Type B pancreatic cell (in vitro differentiated cells): ENCODE measurements around the gene NUP93. TPM values are rescaled to one million over a fixed set of nuclear protein-coding genes. Genes with fewer than 3 reads are reported as not detected.

Experiments used
- DNase-seq: peaks from one replicate; pipeline ENCODE4 v3.0.0; 2021; ENCODE audit warnings: mixed read lengths; ENCODE audit not compliant: unreplicated experiment; ENCODE audit errors: extremely low spot score
- H3K27ac Mint-ChIP-seq: 2 replicates; pipeline ENCODE4 v1.8.0; 2021; ENCODE audit warnings: mild to moderate bottlenecking, mixed read lengths
- H3K27me3 Mint-ChIP-seq: 2 replicates; pipeline ENCODE4 v1.8.0; 2021; ENCODE audit warnings: mixed read lengths
- H3K36me3 Mint-ChIP-seq: 2 replicates; pipeline ENCODE4 v1.8.0; 2021; ENCODE audit warnings: mixed read lengths
- H3K4me1 Mint-ChIP-seq: one replicate; pipeline ENCODE4 v1.8.0; 2021; ENCODE audit warnings: mixed read lengths; ENCODE audit not compliant: unreplicated experiment
- H3K4me3 Mint-ChIP-seq: 2 replicates; pipeline ENCODE4 v1.8.0; 2021; ENCODE audit warnings: mild to moderate bottlenecking, mixed read lengths
- H3K9me3 Mint-ChIP-seq: 2 replicates; pipeline ENCODE4 v1.8.0; 2021; ENCODE audit warnings: mixed read lengths
- total RNA-seq: library from RNA; stranded (reverse); gene quantifications from 2 replicates; pipeline ENCODE4 v1.2.1, GENCODE V29; 2021; ENCODE audit warnings: low replicate concordance
- TF ChIP-seq, protein P1 (sequence below): fragments of 200-600 bp; sonication (generic); conservative IDR thresholded peaks from 2 replicates; pipeline ENCODE4 v1.5.0; 2021; ENCODE audit warnings: antibody characterized with exemption, mild to moderate bottlenecking

Gene NUP93
- total RNA-seq, 1 donor from 2014 or later, result 101 TPM

GRCh38 chr16:56836410-56837230 is 106.7 kb downstream of the NUP93 start:
- Mint-ChIP-seq H3K9me3 (no peaks in the 10 kb centered on the region), H3K36me3 (peaks cover 46% of the 10 kb centered on the region), H3K27me3 (no peaks in the 10 kb centered on the region), H3K27ac (peak overlapping the region; percentile 21), H3K4me1 (peaks cover 12% of the 10 kb centered on the region), H3K4me3 (peak overlapping the region; percentile 23)
- TF ChIP-seq, protein P1, sequence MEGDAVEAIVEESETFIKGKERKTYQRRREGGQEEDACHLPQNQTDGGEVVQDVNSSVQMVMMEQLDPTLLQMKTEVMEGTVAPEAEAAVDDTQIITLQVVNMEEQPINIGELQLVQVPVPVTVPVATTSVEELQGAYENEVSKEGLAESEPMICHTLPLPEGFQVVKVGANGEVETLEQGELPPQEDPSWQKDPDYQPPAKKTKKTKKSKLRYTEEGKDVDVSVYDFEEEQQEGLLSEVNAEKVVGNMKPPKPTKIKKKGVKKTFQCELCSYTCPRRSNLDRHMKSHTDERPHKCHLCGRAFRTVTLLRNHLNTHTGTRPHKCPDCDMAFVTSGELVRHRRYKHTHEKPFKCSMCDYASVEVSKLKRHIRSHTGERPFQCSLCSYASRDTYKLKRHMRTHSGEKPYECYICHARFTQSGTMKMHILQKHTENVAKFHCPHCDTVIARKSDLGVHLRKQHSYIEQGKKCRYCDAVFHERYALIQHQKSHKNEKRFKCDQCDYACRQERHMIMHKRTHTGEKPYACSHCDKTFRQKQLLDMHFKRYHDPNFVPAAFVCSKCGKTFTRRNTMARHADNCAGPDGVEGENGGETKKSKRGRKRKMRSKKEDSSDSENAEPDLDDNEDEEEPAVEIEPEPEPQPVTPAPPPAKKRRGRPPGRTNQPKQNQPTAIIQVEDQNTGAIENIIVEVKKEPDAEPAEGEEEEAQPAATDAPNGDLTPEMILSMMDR, result no peak
- DNase-seq, result no peak

GRCh38 chr16:56838622-56839337 is 108.9 kb downstream of the NUP93 start:
- TF ChIP-seq, protein P1, result no peak
- H3K4me1 Mint-ChIP-seq, result peaks cover 12% of the 10 kb centered on the region
- H3K9me3 Mint-ChIP-seq, result no peaks in the 10 kb centered on the region
- no peak overlapping the region for H3K4me3 Mint-ChIP-seq
- H3K27ac Mint-ChIP-seq, result no peak overlapping the region
- no peaks in the 10 kb centered on the region for H3K27me3 Mint-ChIP-seq
- DNase-seq, result no peak
- H3K36me3 Mint-ChIP-seq, result peaks cover 47% of the 10 kb centered on the region

GRCh38 chr16:56841233-56841632 is 111.3 kb downstream of the NUP93 start:
- H3K4me3 Mint-ChIP-seq, result no peak overlapping the region
- H3K27me3 Mint-ChIP-seq, result no peaks in the 10 kb centered on the region
- TF ChIP-seq, protein P1, result no peak
- DNase-seq, result no peak
- no peak overlapping the region for H3K27ac Mint-ChIP-seq
- H3K36me3 Mint-ChIP-seq, result peaks cover 52% of the 10 kb centered on the region
- H3K4me1 Mint-ChIP-seq, result peaks cover 9% of the 10 kb centered on the region
- no peaks in the 10 kb centered on the region for H3K9me3 Mint-ChIP-seq

DNA sequence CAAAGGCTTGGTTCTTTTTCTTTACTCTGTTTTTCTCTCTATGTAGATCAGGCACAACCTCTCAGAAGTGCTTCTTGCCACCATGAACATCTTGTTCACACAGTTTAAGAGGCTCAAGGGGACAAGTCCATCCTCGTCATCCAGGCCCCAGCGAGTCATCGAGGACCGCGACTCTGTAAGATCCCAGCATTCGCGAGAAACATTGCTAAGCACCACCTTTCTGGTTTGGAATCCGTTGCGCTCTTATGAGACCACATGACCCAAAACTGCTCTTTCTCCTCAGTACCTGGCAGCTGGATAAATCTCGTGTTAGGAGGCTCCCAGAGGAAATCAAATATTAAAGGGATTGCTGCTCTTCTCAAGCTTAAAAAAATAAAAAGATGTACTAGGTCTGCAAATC is 111.7 kb downstream of the NUP93 start:
- DNase-seq, result no peak
- Mint-ChIP-seq H3K27me3 (no peaks in the 10 kb centered on the region), H3K36me3 (peaks cover 48% of the 10 kb centered on the region)

GRCh38 chr16:56842133-56842532 is 112.2 kb downstream of the NUP93 start:
- Mint-ChIP-seq H3K9me3 (no peaks in the 10 kb centered on the region), H3K4me3 (no peak overlapping the region), H3K27me3 (no peaks in the 10 kb centered on the region), H3K4me1 (peaks cover 5% of the 10 kb centered on the region), H3K27ac (no peak overlapping the region), H3K36me3 (peaks cover 45% of the 10 kb centered on the region)
- DNase-seq, result no peak
- TF ChIP-seq, protein P1, result no peak

More for the DNA sequence above, 111.7 kb downstream of the NUP93 start:
- H3K9me3 Mint-ChIP-seq, result no peaks in the 10 kb centered on the region
- TF ChIP-seq, protein P1, result no peak
- H3K4me1 Mint-ChIP-seq, result peaks cover 5% of the 10 kb centered on the region
- no peak overlapping the region for H3K4me3 Mint-ChIP-seq
- H3K27ac Mint-ChIP-seq, result no peak overlapping the region
